HG02852 (cell line): ENCODE measurements around the gene BCL3.
"Not testable (repeated sequence)": the region's sequence is repeated elsewhere in the genome, so short reads cannot be mapped to it uniquely, and the experiment has no call there.

ENCODE experiments used
- ATAC-seq: cut with Tn5 transposase; IDR thresholded peaks from one replicate; pipeline ENCODE4 v1.9.1; 2021; ENCODE audit warnings: mild to moderate bottlenecking, moderate library complexity; ENCODE audit not compliant: unreplicated experiment

The BCL3 gene

DNA sequence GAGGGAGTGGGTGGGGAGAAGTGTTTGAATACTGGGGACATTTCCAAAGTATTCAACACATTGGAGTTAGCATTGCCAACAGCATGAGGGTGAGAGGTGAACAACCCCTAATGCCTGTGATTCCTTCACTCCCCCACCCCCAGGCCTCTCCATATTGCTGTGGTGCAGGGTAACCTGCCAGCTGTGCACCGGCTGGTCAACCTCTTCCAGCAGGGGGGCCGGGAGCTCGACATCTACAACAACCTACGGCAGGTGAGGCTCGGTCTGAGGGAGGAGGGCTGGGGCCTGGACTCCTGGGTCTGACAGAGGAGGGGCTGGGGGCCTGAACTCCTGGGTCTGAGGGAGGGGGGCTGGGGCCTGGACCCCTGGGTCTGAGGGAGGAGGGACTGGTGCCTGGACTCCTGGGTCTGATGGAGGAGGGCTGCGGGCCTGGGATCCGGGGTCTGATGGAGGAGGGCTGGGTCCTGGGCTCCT, 7.6 kb downstream of the BCL3 start:
- no peak for ATAC-seq

GRCh38 chr19:44757057-44757734, 8.7 kb downstream of the BCL3 start:
- ATAC-seq: no peak

GRCh38 chr19:44757735-44758505, 9.4 kb downstream of the BCL3 start:
- ATAC-seq: no peak

GRCh38 chr19:44758596-44758995, 10.1 kb downstream of the BCL3 start:
- ATAC-seq: no peak

- no peak for ATAC-seq
These were observed 10.7 kb downstream of the BCL3 start for GRCh38 chr19:44759083-44759804.

DNA sequence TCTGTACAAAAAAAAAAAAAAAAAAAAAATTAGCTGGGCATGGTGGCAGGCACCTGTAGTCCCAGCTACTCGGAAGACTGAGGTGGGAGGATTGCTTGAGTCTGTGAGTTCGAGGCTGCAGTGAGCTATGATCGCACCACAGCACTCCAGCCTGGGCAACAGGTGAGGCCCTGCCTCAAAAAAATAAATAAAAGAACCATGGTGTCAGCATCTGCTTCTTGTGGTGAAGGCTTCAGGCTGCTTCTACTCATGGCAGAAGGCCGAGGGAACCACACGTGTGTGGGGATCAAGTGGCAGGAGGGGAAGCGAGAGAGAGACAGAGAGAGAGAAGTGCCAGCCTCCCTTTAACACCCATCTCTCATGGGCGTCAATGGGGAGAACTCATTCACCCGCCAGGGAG, 13.5 kb downstream of the BCL3 start:
- no peak for ATAC-seq

GRCh38 chr19:44765033-44765948, 16.8 kb downstream of the BCL3 start:
- ATAC-seq: no peak

DNA sequence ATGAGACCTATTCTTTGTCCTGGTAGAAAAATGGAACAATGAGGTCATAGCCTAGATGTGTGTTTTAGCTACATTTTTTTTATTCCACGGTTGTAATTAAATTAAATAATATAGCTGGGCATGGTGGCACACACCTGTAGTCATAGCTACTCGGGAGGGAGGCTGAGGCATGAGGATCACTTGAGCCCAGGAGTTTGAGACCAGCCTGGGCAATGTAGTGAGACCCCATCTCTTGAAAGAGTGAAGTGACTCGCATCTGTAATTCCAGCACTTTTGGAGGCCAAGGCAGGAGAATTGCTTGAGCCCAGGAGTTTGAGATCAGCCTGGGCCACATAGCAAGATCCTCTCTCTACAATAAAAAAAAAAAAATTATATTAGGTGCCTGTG, 17.4 kb downstream of the BCL3 start:
- no peak for ATAC-seq

GRCh38 chr19:44767295-44768180, 19.0 kb downstream of the BCL3 start:
- ATAC-seq: no peak

GRCh38 chr19:44770550-44771257, 22.2 kb downstream of the BCL3 start:
- peak; percentile 92 for ATAC-seq

DNA sequence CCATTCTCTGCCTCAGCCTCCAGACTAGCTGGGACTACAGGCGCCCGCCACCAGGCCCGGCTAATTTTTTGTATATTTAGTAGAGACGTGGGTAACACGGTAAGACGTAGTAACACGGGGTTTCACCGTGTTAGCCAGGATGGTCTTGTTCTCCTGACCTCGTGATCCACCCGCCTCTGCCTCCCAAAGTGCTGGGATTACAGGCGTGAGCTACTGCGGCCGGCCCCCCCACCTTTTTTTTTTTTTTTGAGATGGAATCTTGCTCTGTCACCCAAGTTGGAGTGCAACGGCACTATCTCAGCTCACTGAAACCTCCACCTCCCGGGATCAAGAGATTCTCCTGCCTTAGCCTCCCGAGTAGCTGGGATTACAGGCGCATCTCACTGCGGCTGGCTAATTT, 23.6 kb downstream of the BCL3 start:
- not testable (repeated sequence) for ATAC-seq

DNA sequence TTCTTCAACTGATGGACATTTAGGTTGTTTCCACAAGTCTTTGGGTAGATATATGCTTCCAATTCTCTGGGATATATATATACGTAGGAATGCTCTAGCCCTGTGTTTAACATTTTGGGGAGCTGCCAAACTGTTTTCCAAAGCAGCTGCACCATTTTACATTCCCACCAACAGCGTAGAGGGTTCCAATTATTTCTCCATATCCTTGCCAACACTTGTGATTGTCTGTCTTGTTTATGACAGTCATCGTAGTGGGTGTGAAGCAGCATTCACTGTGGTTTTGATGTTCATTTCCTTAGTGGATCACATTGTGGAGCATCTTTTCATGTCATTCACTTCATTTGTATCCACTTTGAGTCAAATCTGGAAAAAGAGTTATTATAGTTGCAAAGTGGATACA, 24.5 kb downstream of the BCL3 start:
- ATAC-seq: no peak

- ATAC-seq: no peak
These were observed 27.2 kb downstream of the BCL3 start for GRCh38 chr19:44775676-44776240.

- no peak for ATAC-seq
These were observed 28.0 kb downstream of the BCL3 start for GRCh38 chr19:44776402-44777096.

GRCh38 chr19:44777715-44778347, 29.3 kb downstream of the BCL3 start, which contains the start of gene CBLC:
CBLC (plus strand) TSS chr19:44777890; CDS start chr19:44777932, 42 bp downstream.
- ATAC-seq: no peak

DNA sequence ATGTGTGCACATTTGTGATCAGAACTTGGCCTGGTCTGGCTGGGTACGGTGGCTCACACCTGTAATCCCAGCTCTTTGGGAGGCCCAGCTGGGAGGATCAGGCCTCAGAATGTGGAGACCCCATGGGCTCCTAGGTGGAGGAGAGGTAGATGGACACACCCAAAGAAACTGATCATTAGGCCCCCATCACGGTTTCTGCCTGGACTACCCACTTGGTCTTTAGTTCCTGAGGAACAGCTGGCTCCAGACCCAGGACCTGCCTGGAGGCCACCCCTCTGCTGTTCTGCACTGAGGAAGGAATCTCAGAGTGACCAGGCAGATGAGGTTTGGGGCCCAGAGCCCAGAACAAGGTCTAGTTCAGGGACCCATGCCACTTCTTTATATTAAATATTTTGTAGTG, 30.6 kb downstream of the BCL3 start:
- ATAC-seq: no peak

DNA sequence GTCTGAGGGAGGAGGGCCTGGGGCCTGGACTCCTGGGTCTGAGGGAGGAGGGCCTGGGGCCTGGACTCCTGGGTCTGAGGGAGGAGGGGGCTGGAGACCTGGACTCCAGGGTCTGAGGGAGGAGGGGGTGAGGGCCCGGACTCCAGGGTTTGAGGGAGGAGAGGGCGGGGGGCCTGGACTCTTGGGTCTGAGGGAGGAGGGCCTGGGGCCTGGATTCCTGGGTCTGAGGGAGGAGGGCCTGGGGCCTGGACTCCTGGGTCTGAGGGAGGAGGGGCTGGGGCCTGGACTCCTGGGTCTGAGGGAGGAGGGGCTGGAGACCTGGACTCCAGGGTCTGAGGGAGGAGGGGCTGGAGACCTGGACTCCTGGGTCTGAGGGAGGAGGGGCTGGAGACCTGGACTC, 33.2 kb downstream of the BCL3 start:
- ATAC-seq: not testable (repeated sequence)

DNA sequence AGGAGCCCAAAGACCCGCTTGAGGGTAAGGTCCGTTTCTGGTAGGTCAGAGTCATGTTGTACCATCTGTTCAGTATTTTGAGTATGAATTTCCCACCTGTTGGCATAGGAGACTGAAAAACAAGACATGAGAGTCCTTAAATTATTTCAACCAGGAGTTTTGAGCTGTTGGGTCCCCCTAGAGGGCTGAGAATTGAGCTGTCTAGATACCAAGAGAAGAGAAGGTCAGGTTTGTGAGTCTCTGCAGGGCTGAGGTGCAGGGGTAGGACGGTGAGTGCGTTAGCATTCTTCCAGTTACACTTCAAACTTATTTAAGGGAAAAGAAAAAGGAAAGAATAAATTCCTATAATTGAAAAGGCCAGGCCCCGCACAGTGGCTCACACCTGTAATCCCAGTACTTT, 34.2 kb downstream of the BCL3 start:
- ATAC-seq: no peak
